Endometrial microvascular endothelial cells (primary cell): ENCODE results near the gene PON1. TPM values are rescaled to one million over a fixed set of nuclear protein-coding genes. Genes with fewer than 3 reads are reported as not detected.

ENCODE experiments used
- in situ Hi-C: cut with HindIII; loops from 2 replicates; pipeline ENCODE4 v1.10.0; 2017; ENCODE audit warnings: low sequenced_read_pairs, low pct_unique_long_range_greater_than_20kb; ENCODE audit errors: inconsistent ontology term
- total RNA-seq: library from RNA; depleted of rRNA; stranded (reverse); fragments of >200 nt; gene quantifications from one replicate; pipeline ENCODE4 v1.2.3, GENCODE V29; 2015; ENCODE audit errors: inconsistent ontology term

PON1 gene
- total RNA-seq, 1 donor from 2014 or later, result not detected

DNA sequence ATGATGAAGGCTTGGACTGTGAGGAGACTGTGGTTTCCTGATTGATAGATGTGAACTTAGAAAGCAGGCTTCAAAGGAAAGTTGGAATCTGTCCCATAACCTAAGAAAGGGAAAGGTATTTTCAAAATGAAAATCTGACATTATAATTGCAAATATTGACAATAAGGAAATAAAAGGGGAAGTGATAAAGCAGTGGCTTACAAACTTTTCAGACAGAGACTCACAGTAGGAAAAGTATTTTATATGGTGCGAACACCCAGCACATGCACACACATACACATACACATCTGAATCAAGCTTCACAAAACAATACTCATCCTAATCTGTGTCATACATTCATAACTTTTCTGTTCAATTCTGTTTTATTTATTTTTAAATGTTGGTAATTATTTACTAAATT lies 4.8 kb downstream of the PON1 start:
- in situ Hi-C loops, result no loop called here

DNA sequence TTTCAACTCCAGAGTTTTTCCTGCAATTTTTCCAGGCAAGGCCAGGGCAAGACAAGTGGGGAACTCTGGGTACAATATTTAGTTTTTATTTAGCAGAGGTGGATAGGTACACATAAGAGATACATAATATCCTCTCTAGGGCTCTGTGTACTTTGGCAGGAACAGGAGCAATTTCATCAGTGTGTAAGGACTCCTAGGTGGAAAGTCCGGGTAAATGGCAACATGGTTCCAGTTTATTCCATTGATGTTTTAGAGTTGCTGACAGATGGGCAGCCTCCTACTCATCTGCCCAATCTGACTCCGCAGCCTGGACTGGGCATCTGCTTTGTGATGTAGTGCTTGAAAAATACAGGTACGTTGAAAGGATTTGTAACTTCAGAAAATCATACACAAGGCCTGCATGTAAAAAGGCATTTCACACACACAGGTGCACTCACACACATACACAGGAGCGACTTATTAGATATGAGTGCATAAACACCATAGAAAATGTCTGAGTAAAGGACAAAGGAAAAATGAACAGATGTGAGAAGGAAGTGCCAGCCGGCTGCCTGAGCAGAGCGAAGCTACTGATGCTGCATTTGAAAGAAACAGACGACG lies 5.7 kb downstream of the PON1 start:
- in situ Hi-C loops, result no loop called here

DNA sequence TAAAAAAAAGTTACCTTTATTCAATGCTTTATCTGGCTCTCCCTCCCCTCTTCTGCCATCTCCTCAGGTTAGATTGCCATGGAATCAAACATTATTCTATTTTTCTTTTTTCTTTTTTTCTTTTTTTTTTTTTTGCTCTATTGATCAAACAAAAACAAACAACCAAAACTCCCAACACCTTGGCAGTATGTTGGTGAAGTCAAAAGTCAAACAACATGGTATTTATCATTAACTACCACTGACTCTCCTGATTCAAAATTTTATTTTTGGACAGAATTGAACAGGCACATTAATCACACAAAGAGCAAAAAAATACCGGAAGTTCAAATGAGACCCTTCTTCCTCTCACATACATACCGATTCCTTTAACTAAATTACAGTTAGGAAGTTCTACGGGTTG lies 6.4 kb downstream of the PON1 start:
- in situ Hi-C loops, result no loop called here

DNA sequence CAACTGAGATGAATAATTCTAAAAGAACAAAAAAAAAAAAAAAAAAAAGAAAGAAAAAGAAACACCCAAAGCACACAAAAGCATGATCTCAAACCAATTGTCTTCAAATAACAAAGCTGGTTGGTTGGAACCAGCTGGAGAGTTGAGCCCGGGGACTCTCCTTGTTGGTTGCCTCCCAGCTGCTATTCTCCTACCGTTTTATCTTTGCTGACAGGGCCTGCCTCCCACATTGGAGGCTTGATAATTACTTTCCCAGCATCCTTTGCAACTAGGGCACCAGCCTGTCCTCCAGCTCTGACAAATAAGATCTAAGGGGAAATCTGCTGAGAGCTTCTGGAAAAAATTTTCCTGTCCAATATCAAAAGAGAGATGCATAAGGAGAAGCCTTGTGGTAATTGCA lies 6.8 kb downstream of the PON1 start:
- in situ Hi-C loops, result no loop called here

DNA sequence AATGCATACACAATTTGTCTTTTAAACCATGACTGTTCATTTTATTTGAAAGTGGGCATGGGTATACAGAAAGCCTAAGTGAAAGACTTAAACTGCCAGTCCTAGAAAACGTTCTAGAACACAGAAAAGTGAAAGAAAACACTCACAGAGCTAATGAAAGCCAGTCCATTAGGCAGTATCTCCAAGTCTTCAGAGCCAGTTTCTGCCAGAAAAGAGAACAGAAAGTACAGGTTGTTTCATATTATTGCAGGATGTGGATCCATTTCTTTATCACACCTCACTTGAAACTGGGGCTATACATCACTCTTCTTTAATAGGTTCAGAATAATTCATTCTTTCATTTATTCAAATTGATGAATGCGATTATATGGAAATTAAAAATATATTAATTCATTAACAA lies 7.7 kb downstream of the PON1 start:
- in situ Hi-C loops, result no loop called here

DNA sequence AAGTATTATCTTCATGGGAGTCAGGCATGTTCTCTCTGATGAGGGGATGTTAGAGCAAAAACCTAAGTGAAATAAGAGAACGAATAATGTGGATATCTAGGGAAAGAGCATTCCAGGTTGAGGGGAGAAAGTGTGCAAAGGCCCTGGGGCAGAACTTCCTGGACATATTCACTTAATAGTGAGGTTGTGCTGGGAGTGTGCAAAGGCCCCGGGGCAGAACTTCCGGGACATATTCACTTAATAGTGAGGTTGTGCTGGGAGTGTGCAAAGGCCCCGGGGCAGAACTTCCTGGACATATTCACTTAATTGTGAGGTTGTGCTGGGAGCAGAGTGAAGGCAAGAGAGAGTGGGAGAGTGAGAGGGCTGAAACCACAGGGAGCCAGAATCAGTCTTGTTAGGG lies 11.8 kb downstream of the PON1 start:
- in situ Hi-C loops, result no loop called here

DNA sequence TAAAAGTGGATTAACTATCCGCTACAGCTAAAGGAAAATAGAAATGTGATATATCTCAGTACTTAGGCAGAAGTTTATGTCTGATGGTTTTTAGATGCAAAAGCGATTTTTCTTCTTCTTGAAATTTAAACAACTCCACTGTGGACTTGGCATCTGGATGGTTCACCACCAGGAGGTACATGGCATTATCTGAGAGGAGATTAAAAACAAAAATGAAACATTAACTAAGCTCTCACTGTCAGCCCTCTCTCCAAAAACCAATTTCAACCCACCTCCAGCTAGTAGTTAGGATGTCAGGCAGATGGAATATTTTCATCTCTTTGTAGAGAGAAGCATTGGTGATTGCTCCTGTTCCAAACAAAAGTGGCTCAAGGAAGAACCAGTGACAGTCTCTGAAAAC lies 12.9 kb downstream of the PON1 start:
- in situ Hi-C loops, result no loop called here

DNA sequence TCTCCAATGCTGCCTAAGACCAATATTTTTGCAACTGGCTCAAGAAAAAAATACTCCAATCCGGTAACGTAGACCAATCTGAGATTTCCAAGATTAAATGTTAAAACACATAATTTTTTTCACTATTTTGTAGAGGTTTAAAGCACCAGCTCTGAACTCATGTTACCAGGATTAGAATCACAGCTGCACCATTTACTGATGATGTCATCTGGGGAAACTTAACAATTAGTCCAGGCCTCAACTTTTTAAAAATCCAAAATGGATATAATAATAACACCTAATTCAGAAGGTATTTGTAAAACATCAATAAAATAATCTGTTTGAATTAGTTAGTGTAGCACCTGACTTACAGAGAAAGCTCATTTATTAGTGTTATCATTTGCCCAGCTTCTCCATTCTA lies 14.4 kb downstream of the PON1 start:
- in situ Hi-C loops, result no loop called here

DNA sequence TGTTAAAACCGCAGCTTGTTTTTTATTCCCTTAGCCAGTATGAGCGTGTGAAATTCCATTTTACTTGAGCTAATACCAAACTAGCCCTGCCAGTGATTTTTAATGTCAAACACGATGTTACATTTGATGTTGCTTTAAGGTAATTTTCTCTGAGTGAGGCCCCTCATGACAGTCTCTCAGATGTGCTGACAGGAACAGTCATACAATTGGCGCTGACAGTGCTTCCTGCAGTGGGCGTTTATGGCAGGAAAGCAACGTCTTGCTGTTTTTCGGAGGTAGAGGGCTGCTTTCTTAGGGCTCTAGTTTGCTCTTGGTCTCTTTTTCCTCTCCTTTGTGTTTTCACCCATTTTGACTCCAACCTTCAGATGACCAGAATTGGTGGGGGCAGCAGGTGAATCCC lies 19.3 kb downstream of the PON1 start:
- in situ Hi-C loops, result no loop called here

DNA sequence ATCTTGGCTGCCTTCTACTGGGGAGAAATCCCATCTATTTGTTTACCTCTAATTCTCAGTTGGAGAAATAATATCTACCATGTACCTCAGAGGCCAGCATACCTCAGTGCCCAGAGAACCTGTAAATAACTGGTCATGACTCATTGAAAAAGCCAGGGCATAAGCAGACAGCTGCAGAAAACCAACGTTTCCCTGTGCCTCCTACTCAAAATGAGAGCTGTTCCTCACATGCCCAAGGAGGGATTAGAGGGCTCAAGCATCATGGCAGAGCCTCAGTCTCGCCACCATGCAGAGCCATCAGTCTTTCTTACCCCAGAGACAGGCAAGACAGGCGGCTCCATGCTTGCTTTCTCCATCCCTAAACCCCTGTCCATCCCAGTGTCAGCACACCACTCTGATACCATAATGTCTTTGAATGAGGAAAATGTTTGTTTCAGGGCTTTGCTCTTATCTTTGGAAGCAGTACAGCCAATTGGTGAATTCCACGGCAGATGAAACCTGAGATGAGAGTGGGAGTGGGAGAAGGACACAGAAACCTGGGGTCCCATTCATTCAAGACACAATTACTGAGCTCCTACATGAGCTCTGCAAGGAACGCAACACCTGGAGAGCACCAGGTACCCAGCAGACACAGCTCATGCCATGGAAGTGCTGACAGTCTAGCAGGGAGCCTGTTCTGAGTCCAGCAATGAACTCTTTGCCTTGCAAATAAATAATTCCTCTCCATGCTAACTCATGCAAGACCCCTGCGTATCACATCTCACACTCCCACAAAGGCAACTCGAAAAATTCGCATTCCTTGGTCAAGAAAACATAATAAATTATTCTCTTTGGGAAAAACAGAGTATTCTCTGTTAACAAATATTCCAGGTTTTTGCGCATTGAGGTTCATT lies 21.1 kb downstream of the PON1 start:
- in situ Hi-C loops, result no loop called here

DNA sequence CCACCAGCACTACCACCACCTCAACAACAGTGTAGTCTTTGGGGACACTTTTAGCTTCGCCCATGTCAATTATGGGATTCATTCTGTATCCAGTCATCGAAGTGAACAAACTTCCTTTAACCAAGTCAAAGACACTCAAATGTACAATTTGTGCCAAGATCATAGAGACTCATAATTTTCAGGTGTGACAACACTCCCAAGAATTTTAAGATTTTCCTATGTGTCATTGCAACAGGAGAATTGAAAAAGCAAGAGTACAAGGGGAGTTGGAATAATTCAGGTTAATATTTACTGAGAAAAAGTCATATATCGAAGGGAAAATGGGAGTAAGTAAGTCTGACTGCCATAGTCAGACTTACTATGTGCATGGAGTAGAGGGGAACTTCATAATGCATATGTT lies 26.2 kb downstream of the PON1 start:
- in situ Hi-C loops, result no loop called here

DNA sequence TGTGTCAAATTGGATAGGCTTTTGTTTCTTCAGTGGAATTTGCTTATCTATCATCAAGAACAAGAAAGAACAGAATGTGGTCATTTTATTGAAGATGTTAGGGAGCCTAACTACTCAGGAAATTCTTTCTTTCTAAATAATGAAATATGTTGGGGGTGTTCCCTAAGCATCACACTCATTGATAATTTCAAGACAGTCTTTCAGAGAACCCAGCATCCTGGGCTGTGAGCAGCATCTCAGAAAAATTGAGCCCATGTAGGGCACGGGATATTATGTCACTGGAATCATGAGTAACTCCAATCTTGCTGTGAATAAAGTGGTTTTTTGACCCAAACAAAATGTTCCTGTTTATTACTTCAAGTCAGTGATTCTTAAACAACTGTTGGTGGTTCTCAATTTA lies 27.3 kb downstream of the PON1 start:
- in situ Hi-C loops, result no loop called here

DNA sequence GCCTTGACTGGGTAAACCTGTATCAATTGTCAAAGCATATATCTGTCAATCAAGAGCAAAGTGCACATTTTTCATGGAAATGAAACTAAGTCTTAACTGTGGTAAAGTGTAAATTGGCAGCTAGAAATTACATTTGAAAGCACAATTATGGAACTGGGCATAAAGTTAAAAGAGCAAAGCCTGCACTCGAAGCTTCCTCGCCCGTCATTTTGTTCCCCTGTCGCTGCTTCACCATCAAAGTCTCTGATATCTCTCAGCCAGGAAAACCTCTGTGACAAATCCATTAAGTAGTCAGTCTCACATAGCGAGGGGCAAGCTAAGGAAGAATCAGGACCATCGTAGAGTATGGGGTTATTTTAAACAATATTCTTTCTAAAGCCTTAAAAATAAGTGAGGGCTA lies 27.9 kb downstream of the PON1 start:
- in situ Hi-C loops, result no loop called here

DNA sequence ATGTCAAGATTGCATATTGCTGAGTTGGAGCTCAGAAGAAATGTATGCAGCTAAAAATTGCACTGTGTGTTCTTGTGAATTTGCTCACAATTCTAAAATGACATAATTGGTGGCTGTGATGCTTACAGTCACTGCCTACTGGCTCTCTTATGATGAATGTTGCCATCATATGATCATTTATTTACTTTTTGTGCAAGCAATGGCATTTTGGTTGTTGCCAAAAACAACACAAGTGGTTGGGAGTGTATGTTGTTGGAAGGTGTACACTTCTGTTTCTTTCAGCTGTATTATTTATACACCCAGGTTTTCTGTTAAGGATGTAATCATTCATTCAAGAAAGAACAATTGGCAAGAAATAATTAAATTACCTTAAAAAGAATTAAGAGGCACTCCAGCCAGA lies 28.9 kb downstream of the PON1 start:
- in situ Hi-C loops, result no loop called here

DNA sequence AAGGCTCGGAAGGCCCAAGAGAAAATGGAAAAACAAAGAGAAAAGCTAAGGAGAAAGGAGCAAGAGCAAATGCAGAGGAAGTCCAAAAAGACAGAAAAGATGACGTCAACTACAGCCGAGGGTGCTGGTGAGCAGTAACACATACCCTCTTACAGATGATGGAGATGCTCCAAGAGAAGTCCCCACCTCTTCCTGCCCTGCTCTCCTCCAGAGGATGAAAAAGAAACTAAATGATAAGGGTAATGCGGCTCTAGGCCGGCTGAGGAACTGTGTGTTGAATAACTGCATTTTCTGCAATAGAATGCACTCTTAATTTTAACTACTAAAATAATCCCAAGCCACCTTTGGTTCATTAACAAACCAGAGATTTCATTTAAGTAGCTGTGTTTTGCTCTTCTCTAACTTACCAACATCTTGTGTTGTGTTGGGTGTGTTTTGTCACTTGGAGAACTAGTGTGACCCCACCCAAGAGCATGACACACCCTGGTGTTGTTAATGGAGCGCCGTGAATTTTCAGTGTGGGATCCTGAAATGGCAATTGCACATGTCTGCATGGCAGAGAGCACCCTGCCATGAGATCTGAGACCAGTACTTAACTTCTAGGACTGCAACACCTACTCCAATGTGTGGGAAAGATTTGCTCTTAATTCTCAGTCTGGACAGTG lies 34.0 kb downstream of the PON1 start:
- in situ Hi-C loops, result no loop called here

DNA sequence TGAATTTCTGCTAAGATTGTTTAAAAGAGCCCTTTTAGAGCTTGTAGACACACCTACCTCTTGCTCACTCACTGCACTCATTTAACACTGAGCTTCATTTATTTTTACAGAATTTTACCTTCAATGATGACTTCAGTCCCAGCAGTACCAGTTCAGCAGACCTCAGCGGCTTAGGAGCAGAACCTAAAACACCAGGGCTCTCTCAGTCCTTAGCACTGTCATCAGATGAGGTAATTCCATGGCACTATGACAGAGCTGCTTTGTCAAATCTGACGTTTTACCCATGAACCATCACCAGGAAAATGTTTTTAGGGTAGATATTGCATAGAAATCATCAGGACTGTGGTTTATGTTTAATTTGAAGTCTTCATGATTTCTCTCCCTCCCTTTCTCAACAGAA lies 38.2 kb downstream of the PON1 start:
- in situ Hi-C loops, result no loop called here

DNA sequence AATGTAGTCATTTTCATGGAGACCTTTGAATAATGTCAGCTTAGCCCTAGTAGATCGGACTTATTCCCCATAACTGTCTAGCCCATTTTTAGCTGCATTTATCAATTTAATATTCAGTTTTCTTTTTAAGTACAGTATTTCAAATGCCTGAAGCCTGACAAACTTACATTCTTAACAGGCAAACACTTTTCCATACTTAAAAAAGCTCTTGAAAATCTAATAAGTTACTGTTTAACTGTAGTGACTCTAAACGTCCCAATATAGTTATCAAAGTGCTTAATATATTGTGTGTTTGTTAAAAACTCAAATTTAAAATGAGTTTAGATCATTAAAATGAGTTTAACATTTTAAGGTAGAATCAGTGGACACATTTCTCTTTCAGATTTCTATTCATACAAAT lies 44.9 kb downstream of the PON1 start:
- in situ Hi-C loops, result no loop called here

DNA sequence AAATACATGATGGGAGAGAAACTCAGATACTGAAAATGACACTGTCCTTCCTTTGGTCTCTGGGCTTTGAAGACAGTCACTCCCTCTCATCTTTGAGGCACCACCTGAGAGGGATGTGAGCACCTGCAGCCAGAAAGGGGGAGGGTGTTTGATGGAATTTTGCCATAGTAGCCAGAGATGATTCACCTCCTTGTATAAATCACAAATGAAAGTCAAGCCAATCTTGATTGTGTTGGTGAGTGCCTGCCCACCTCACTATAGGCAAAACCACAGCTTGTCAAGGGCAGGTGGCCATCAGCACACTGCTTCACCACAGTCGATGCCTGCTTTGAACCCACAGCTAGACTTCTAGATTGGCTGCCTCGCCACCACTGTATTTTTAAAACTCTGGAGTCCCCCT lies 48.2 kb downstream of the PON1 start:
- in situ Hi-C loops, result no loop called here

DNA sequence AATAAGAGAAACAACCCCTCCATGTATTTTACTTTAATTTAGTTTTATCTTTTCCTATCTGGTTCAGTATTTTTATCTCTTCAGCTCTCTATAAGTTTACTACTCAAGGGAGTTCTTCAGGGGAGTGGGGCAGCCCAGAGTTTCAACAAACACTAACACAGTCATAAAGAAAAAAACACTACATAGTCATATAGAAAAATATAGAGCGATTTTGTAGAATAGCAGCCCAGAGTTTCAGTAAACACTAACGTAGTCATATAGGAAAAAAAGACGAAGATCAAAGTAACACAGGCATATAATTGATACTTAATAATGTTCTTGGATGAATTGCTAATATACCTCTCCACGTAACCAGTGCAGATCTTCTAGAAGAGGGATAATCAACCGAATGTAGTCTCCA lies 54.7 kb downstream of the PON1 start:
- in situ Hi-C loops, result no loop called here

DNA sequence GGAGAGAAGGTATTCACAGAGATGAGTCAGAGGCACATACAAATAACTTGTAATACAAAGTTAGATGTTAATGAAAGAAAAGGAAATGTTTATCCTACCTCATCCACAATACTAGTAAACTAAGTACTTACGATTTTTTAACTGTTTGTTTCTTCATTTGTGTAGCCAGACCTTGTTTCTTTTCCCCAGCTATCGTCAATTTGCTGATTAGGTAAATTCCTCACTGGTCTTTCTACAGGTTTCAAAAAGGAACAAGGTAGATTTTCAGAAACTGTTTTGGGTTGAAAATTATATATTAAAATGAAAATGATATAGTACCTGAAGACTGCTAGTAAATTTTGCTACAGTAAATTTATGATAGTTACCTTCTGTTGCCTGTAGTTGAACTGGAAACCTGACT lies 56.6 kb downstream of the PON1 start:
- in situ Hi-C loops, result no loop called here
